ENCODE measurements around the gene SULT1E1.
"Not testable (repeated sequence)": the region's sequence is repeated elsewhere in the genome, so short reads cannot be mapped to it uniquely, and the experiment has no call there.

Gene SULT1E1

DNA sequence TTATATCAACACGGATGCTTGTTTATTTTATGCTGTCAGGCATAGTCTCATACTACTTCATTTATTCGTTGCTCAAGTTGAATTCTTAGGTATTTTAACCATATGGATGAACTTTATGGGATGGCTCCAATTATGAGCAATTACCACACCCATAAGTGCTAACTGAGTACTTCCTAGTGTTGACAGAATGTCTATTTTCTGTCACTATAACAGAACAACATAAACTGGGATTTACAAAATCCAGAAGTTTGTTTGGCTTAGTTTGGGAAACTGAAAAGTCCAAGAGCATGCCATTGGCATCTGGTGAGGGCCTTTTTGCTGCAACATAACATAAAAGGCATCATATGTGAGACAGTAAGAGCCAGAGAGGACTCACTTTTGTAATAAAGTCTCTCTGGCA is 21.0 kb downstream of the SULT1E1 start:
- DNase-seq: no peak

DNA sequence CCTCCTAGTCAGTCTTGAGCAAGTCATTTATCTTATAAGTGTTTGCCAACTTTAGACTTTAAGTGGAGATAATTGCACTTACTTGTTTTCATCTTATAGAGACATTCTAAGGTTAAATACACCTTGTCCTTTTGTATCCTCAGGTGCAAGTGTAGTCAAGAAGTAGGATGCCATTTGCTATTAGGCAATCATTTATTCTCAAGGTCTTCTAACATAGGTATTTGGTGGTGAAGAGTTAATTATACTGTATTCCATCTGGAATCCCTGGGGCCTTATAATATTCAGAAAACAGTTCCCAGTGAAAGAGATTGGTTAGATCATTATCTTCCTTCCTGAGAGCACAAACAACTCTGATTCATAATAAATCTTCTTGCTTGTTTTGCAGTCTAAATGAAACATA is 23.7 kb downstream of the SULT1E1 start:
- DNase-seq: no peak

DNA sequence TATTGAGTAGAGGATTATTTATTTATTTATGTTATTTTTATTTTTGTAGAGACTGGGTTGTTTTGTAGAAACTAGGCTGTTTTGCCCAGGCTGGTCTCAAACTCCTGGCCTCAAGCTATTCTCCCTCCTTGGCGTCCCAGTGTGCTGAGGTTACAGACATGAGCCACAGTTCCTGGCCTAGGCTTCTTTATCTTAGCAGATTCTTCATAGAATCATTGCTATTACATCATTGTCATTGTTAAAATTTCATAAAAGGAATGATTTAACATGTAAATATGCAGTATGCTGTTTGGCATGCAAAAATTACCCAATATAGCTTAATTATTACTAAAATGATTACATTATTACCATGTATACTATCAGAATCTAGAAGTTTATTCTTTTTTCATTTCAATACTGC is 24.2 kb downstream of the SULT1E1 start:
- no peak for DNase-seq

DNA sequence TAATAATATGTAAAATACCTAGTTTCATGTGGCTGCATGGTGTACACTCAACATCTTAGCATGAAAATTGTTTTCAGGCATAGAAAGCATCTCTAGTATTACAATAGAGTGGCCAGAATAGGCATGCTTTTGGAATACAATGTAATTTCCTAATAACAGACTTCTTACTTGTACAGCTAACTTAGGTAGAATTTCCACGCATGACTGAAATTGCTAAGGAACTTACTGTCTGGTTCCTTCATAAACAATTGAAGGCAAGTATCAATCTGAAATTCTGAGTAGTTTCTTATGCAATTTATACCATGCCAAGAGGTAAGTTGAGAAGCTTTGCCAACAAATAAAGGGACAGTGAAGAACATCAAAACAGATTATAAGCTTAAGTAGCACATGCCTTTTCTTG is 26.7 kb downstream of the SULT1E1 start:
- DNase-seq: no peak

DNA sequence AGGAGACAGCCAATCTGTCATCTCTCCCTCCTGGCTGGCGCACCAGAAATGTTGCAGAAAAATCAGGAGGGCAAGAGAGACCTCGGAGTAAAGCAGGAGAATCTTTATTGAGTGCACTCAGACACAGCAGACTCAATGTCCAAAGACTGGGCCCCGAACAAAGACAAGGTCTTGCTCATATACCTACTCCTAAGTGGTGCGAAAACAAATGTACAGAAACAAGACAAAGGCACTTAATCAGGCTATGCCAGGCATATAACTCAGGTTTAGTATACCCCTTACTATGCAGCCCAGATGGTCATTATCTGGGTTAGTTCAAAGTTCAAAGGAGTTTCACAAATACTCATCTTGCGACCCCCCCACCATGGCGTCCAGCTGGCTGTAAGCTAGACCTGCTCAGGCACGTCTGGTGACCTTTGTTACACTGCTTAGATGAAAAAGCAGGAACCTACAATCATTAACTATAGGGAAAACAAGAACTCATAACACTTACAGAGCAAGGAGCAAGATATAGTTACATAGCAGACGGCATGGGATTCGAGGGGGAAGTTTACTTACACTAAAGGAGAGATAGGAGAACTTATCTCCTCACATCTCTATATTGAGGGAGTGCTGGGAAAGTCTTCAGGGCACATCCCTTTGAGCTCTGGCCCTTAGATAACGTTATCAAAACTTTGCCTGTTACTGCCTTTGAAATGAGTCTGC is 27.5 kb downstream of the SULT1E1 start:
- no peak for DNase-seq

DNA sequence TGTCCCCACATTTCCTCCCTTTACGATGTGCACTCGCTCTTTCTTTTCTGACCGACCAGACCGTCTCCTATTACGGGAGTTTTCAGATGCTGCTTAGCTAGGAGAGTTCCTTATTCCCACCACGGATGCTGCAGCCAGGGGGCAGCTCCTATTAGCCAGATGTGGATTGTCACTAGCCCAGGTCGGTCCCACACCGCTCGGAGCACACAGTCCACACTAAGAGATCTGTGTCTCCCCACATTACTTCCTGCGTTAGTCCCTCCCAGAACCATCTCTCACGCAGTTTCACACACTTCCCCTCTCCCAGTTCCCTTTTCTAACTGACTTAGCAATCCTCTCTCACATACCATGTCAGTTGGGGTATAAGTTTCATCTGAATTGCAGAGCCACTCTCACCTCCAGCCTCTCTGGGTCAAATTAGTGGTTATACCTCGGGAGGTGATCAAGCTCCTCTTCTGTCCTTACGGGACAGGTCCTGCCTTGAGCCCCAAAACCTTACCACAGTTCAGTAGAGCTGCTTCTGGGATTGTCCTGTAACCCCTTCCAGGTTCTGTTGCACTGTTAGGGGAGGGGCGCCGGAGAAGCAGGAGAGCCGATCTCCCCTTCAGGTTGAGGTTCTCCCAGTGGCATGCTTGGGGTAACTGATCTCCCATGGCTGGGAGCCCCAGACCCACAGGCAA is 28.2 kb downstream of the SULT1E1 start:
- peak; percentile 88 for DNase-seq

DNA sequence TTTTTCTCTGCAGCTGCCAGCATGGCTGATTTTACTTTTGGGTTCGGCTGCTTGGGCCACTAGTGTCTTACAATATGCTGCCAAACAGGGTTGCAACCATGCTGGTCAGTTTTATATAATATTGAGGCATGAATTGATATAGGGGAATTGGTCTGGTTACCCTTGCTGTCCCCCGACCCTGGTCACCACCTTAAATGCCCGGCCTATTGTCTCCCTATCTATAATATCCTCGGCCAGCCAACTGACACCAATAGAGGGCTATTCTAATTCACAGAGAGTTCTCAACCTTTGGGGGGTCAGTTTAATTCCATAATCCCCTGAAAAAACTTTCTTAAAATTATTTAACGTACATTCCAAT is 28.7 kb downstream of the SULT1E1 start:
- DNase-seq: no peak

DNA sequence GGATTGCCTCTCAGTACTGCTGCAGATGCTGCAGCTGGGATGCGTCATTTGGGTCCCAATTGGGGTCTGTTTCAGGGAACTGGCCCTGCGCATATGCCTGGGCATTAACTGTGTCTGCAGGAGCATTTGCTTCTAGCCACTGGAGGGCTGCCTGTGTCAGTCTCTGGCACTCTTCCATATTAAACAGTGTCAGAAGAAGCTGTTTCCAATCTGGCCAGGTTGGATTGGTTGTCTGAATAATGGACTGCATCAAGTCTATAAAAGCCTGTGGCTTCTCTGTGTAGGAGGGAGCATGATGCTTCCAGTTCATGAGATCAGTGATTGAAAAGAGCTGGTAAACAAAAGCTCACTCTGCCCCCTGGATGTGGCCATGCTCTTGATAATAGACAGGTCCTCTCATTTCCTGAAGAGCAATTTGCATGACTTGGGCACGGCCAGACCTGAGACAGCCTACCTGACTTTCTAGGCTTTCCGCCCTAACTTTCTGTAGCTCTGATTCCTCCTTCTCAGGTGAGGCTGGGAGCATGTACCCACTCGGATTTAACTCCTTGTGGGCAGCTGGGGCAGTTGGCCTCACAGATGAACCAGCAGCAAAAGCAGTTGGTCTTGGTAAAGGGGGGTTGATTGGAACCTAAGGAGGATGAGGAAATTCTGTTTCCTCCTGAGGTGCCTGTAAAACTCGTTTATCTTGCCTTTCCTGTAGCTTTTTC is 29.2 kb downstream of the SULT1E1 start:
- no peak for DNase-seq

DNA sequence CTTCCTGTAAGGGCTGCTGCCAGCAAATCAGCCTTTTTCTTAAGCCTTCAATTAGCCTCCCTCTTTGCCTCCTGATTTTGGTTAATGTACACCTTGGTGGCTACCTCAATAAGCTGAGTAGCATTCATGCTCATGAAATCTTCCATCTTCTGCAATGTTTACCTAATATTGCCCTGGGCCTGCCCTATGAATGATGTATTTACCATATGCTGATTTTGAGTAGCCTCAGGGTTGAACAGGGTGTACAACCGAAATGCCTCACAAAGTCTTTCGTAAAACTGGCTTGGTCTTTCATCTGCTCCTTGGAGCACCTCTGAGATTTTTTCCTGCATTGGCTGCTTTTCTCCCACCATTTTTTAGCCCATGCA is 29.8 kb downstream of the SULT1E1 start:
- DNase-seq: no peak

DNA sequence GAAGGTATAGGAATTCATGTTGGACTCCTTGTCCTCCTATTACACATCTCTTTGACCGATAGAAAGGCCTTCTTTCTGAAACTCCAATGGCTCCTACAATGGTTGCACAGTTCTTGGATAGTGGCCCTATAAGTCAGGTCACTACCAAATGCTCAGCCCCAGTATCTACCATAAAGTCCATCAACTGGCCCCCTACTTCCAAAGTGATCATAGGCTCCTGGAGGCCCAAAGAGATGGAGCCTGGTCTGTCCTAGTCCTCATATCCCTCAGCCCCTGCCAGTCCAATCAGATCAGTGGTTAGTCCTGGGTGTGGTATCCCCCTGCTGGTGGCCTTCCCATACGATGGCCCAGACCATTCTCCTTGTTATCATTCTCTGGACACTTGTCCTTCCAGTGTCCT is 30.3 kb downstream of the SULT1E1 start:
- no peak for DNase-seq

DNA sequence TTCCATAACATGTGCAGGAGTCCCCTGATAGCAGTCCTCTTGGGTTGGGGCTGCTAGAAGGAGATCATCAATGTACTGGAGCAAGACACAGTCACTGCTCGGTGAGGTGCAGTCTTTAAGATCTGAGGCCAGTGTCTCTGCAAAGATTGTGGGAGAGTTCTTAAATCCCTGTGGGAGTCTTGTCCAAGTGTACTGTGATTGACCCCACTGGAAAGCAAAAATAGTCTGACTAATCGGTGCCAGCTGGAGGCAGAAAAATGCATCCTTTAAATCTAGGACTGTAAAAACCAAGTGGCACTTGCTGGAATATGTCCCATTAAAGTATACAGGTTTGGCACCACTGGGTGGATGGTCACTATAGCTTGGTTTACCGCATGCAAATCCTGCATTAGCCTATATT is 31.1 kb downstream of the SULT1E1 start:
- no peak for DNase-seq

DNA sequence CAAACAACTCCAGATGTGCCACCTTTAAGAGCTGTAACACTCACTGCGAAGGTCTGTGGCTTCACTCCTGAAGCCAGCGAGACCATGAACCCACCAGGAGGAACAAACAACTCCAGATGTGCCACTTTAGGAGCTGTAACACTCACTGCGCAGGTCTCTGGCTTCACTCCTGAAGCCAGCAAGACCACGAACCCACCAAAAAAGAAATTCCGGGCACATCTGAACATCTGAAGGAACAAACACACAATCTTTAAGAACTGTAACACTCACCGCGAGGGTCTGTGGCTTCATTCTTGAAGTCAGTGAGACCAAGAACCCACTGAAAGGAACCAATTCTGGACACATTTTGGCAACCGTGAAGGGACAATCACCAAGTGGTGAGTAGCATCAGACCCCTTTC is 34.9 kb downstream of the SULT1E1 start:
- not testable (repeated sequence) for DNase-seq

DNA sequence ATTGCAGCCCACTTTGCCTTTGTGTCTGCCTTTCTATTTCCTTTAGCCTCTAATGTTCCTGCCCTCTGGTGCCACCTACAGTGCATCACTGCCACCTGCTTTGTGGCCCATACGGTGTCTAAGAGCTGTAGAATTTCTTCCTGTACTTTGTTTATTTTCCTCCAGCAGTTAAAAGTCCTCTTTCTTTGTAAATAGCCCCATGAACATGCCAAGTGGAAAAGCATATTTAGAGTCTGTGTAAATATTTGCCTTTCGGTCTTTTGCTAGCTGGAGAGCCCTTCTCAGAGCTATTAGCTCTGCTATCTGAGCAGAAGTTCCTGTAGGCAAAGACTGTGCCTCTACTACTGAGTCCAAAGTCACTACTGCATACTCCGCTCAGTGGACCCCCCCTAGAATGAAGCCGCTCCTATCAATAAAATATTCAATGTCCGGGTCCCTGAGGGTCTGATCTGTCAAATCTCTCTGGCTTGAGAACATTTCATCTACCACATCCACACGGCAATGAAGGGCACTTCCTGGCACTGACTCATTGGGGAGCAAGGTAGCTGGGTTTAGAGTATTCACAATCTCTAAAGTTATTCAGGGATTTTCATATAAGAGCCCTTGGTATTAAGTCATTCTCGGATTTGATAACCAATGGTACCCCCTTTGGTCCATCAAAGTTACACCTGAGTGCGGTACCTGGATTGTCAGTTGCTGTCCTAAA is 36.3 kb downstream of the SULT1E1 start:
- DNase-seq: peak; percentile 23

DNA sequence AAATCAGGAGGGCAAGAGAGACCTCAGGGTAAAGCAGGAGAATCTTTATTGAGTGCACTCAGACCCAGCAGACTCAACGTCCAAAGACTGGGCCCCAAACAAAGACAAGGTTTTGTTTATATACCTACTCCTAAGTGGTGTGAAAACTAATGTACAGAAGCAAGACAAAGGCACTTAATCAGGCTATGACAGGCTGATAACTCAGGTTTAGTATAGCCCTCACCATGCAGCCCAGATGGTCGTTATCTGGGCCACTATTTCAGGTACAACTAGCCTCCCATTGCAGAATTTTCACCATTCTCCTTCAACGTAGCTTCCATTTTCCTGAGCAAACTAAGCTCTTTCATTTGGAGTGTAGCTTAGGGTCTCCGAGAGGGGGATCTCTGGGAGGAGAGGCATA is 36.9 kb downstream of the SULT1E1 start:
- no peak for DNase-seq

DNA sequence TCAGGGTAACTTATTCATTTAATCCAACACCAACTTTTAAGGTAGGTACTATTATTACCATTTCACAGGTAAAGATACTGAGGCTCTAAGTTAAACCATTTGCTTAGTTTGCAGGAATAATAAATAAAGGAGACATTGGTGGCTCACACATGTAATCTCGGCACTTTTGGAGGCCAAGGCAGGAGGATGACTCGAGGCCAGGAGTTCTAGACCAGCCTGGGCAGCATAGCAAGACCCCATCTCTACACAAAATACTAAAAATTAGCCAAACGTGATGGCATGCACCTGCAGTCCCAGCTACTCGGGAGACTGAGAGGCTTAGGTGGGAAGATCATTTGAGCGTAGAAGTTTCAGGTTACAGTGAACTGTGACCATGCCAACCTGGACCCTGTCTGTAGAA is 37.7 kb downstream of the SULT1E1 start:
- no peak for DNase-seq

DNA sequence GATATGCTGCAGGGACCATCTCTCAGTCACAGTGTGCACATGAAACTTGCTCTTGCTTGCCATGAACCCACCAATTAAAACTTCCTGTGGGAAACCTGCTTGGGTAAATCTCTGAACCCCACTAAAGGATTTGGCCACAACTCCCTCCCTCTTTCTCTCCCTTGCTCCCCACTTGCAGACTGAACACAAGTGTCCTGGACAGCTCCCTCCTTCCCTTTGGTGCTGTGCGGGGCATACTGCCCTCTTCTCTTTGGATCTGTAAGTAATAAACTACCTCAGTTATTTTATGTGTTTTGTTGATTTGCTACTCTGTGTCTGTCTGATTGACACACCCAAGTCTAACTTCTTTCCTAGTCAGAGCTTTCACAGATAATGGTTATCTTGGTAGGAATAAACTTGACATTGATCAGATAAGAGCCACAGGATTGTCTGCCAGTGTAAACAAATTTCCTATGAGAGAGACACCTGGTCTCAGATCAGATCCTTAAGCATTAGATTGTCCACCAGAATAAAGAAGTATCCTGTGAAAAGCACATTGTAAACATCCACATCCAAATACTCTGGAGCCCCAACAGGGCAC is 41.8 kb downstream of the SULT1E1 start:
- no peak for DNase-seq

DNA sequence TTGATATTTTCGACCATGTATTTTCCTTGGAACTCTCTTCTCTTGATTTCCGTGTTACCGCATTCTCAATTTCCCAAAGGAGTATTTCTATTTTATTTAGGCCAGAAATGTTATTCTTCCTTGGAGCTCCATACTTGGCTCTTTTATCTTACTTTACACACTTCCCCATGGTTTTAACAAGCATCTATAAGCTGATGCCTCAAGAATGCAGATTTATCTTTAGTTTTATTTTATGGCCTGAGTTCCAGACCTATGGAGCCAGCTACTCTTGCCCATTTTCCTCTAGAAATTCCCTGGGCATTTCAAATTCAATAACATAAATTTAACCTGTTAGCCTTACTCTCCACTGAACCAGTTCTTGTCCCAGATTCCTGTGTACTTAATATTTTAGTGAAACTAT is 43.7 kb downstream of the SULT1E1 start:
- no peak for DNase-seq

DNA sequence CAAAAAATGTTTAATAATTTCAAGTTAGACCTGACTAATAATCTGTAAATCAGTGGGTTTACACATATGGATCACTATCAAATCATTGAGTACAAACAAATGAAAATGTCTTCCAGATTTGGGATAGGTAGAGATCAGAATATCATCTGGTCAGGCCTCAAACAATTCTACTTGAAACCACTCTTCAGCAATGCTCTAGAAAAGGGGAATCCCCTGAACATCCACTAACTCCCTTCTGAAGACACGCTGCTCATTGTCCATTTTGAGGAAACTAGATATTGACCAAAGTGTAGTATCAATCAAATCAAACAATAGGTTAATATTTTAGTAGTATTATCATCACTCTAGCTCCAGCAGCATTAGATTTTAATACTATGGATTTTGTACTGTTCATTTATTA is 46.3 kb downstream of the SULT1E1 start:
- DNase-seq: no peak

DNA sequence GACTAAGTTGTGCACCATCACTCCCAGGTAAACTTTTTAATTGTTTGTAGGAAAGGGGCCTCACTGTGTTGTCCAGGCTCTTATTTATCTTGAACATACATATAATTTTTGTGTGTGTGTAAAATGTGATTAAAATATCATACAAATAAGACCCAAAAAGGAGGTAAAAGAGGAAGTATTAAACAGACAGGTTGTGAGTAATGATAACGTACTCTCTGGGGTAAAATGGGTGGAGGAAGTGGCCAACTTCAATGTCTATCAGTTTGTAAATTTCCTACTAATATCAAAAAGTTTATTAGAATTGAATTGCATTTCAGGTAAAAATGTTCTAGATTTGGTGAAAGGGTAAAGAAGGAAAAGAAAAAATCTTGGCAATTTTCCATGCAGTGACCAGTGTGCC is 48.8 kb downstream of the SULT1E1 start:
- DNase-seq: no peak

DNA sequence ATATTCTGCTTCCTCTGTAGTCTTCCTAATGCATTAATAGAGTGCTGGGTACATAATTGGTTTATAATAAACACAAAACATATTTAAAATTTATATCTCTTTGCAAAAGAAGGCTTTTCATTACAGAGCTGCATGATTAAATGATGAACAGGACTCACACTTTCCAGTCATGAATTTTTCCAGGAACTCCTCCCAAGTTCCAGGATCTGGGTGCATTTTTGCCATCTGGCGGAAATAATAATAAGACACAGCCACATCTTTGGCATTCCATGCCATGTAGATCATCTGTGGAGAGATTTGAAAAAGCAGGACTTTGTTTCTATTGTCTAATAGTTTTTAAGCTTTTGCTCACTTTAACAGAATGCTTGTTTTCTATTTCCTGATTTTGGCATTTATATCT is 59.3 kb downstream of the SULT1E1 start:
- DNase-seq: no peak

DNA sequence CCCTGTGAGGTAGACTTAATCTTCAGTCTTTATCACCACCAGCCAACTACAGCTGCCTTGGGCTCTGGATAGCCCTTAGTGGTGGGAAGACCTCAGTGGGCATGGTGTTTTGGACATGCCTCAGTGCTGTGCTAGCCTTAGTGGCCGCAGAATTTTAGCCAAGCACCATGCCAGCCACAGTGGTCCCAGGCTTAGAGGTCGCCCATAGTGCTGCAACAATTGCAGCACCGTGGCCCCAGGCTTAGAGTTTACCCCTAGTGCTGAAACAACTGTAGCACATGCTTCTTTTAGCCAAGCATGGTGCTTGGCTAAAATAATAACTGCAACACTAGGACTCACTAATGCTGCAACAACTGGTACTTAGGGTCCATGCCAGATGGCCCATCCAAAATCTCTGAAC is 60.6 kb downstream of the SULT1E1 start:
- no peak for DNase-seq

DNA sequence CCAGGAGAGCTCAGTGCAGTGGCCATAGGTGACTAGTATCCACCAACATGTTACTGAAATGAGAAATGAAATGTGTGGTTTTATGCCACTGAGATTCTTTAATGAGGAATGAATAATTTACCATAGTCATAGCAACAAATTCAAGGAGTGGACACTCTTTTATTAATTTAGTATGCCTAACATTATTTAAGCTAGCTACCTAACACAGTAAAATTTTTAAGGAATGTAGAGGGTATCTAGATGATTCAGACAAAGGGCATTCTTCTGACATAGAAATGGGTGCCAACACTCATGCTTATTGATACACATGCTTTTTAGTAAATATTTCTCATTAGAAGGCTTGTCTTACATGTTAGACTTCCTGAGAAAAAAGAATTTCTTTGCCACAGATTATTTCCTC is 66.2 kb downstream of the SULT1E1 start:
- no peak for DNase-seq

Measured in GDM1 (cell line).